Stimulated activated naive CD8-positive, alpha-beta T cell treated with anti-CD3 and anti-CD28 coated beads, Interleukin-15, amount 100 ng/mL, for 72 hours (primary cell): ENCODE measurements around the gene MCTP2.

Experiments used
- ATAC-seq: fragments of 150-1000 bp; cut with Tn5 transposase; 2 replicates; pipeline ENCODE4 v1.10.0; 2021; ENCODE audit warnings: mild to moderate bottlenecking, moderate library complexity
- DNase-seq, 2 donors: peaks; one replicate each; pipeline ENCODE4 v3.0.0; 2021 to 2022
- H3K27ac Mint-ChIP-seq, 2 donors: one replicate each; pipeline ENCODE4 v1.8.0; 2022; ENCODE audit warnings: mild to moderate bottlenecking in 2 of 2, mixed read lengths in 2 of 2, moderate library complexity in 2 of 2
- H3K27me3 Mint-ChIP-seq: one replicate; pipeline ENCODE4 v1.8.0; 2022; ENCODE audit warnings: mixed read lengths
- H3K4me1 Mint-ChIP-seq: one replicate; pipeline ENCODE4 v1.8.0; 2022; ENCODE audit warnings: mild to moderate bottlenecking, mixed read lengths
- H3K4me3 Mint-ChIP-seq, 2 donors: one replicate each; pipeline ENCODE4 v1.8.0; 2022; ENCODE audit warnings: mild to moderate bottlenecking in 2 of 2, mixed read lengths in 2 of 2, moderate library complexity in 1 of 2
- H3K9me3 Mint-ChIP-seq, 2 donors: one replicate each; pipeline ENCODE4 v1.8.0; 2022; ENCODE audit warnings: mixed read lengths in 2 of 2

MCTP2 gene

GRCh38 chr15:94398001-94398400 is 166.6 kb downstream of the MCTP2 start:
- H3K27ac Mint-ChIP-seq, result no peak overlapping the region
- no peaks in the 10 kb centered on the region for H3K4me1 Mint-ChIP-seq
- DNase-seq (no peak), ATAC-seq (no peak)
- H3K4me3 Mint-ChIP-seq, result no peak overlapping the region
- no peaks in the 10 kb centered on the region for H3K9me3 Mint-ChIP-seq
- no peaks in the 10 kb centered on the region for H3K27me3 Mint-ChIP-seq

- no peaks in the 10 kb centered on the region for H3K4me1 Mint-ChIP-seq
- ATAC-seq, result no peak
- no peak overlapping the region for H3K4me3 Mint-ChIP-seq
- no peak for DNase-seq
- no peaks in the 10 kb centered on the region for H3K27me3 Mint-ChIP-seq
- no peaks in the 10 kb centered on the region for H3K9me3 Mint-ChIP-seq
- H3K27ac Mint-ChIP-seq, result no peak overlapping the region
Measured at GRCh38 chr15:94400526-94401298, 169.4 kb downstream of the MCTP2 start.

GRCh38 chr15:94403331-94403730 is 172.0 kb downstream of the MCTP2 start:
- ATAC-seq (no peak), DNase-seq (no peak)
- H3K9me3 Mint-ChIP-seq, result no peaks in the 10 kb centered on the region
- no peak overlapping the region for H3K4me3 Mint-ChIP-seq
- no peaks in the 10 kb centered on the region for H3K27me3 Mint-ChIP-seq
- no peaks in the 10 kb centered on the region for H3K4me1 Mint-ChIP-seq
- H3K27ac Mint-ChIP-seq, result no peak overlapping the region

GRCh38 chr15:94404733-94405283 is 173.4 kb downstream of the MCTP2 start:
- Mint-ChIP-seq H3K27ac (peak overlapping the region in 1 of 2 donors; percentile 38), H3K4me1 (no peaks in the 10 kb centered on the region), H3K9me3 (no peaks in the 10 kb centered on the region), H3K4me3 (no peak overlapping the region), H3K27me3 (no peaks in the 10 kb centered on the region)
- no peak for ATAC-seq
- no peak for DNase-seq

- Mint-ChIP-seq H3K9me3 (no peaks in the 10 kb centered on the region), H3K27ac (peak overlapping the region in 1 of 2 donors; percentile 72), H3K27me3 (no peaks in the 10 kb centered on the region), H3K4me3 (no peak overlapping the region), H3K4me1 (no peaks in the 10 kb centered on the region)
- DNase-seq (no peak), ATAC-seq (no peak)
Measured at GRCh38 chr15:94411285-94411684, 179.9 kb downstream of the MCTP2 start.

- Mint-ChIP-seq H3K27ac (no peak overlapping the region), H3K27me3 (no peaks in the 10 kb centered on the region), H3K4me1 (no peaks in the 10 kb centered on the region), H3K9me3 (no peaks in the 10 kb centered on the region), H3K4me3 (no peak overlapping the region)
- no peak for DNase-seq
- no peak for ATAC-seq
Measured at GRCh38 chr15:94411846-94412245, 180.5 kb downstream of the MCTP2 start.

- Mint-ChIP-seq H3K9me3 (no peaks in the 10 kb centered on the region), H3K4me3 (no peak overlapping the region), H3K4me1 (no peaks in the 10 kb centered on the region), H3K27me3 (no peaks in the 10 kb centered on the region), H3K27ac (no peak overlapping the region)
- ATAC-seq (no peak), DNase-seq (no peak)
Measured at GRCh38 chr15:94412979-94413746, 181.8 kb downstream of the MCTP2 start.

GRCh38 chr15:94414916-94415315 is 183.6 kb downstream of the MCTP2 start:
- Mint-ChIP-seq H3K9me3 (no peaks in the 10 kb centered on the region), H3K27ac (no peak overlapping the region), H3K27me3 (no peaks in the 10 kb centered on the region), H3K4me1 (no peaks in the 10 kb centered on the region), H3K4me3 (no peak overlapping the region)
- DNase-seq (no peak), ATAC-seq (no peak)

GRCh38 chr15:94416267-94416666 is 184.9 kb downstream of the MCTP2 start:
- Mint-ChIP-seq H3K4me3 (no peak overlapping the region), H3K4me1 (no peaks in the 10 kb centered on the region), H3K27ac (no peak overlapping the region), H3K9me3 (peaks cover 0 to under 1% of the 10 kb centered on the region in 2 donors), H3K27me3 (no peaks in the 10 kb centered on the region)
- DNase-seq (no peak), ATAC-seq (no peak)

GRCh38 chr15:94416820-94417219 is 185.5 kb downstream of the MCTP2 start:
- H3K27ac Mint-ChIP-seq, result no peak overlapping the region
- DNase-seq (no peak), ATAC-seq (no peak)
- no peaks in the 10 kb centered on the region for H3K4me1 Mint-ChIP-seq
- H3K27me3 Mint-ChIP-seq, result no peaks in the 10 kb centered on the region
- no peak overlapping the region for H3K4me3 Mint-ChIP-seq
- H3K9me3 Mint-ChIP-seq, result peaks cover 0 to 6% of the 10 kb centered on the region in 2 donors

GRCh38 chr15:94417501-94418293 is 186.3 kb downstream of the MCTP2 start:
- Mint-ChIP-seq H3K4me3 (no peak overlapping the region), H3K27ac (no peak overlapping the region), H3K27me3 (no peaks in the 10 kb centered on the region), H3K9me3 (peaks cover 0 to 10% of the 10 kb centered on the region in 2 donors), H3K4me1 (no peaks in the 10 kb centered on the region)
- ATAC-seq, result no peak
- no peak for DNase-seq

GRCh38 chr15:94421706-94422105 is 190.3 kb downstream of the MCTP2 start:
- no peak overlapping the region for H3K4me3 Mint-ChIP-seq
- no peak for ATAC-seq
- no peak for DNase-seq
- H3K4me1 Mint-ChIP-seq, result no peaks in the 10 kb centered on the region
- H3K27me3 Mint-ChIP-seq, result no peaks in the 10 kb centered on the region
- peaks cover 0 to 10% of the 10 kb centered on the region in 2 donors for H3K9me3 Mint-ChIP-seq
- H3K27ac Mint-ChIP-seq, result peak overlapping the region in 1 of 2 donors; percentile 39

GRCh38 chr15:94432279-94432678 is 200.9 kb downstream of the MCTP2 start:
- ATAC-seq (no peak), DNase-seq (no peak)
- peaks cover 1 to 2% of the 10 kb centered on the region in 2 donors for H3K9me3 Mint-ChIP-seq
- H3K4me1 Mint-ChIP-seq, result no peaks in the 10 kb centered on the region
- no peak overlapping the region for H3K4me3 Mint-ChIP-seq
- no peak overlapping the region for H3K27ac Mint-ChIP-seq
- no peaks in the 10 kb centered on the region for H3K27me3 Mint-ChIP-seq

- Mint-ChIP-seq H3K27ac (no peak overlapping the region), H3K4me3 (no peak overlapping the region), H3K9me3 (no peaks in the 10 kb centered on the region), H3K27me3 (no peaks in the 10 kb centered on the region), H3K4me1 (no peaks in the 10 kb centered on the region)
- ATAC-seq, result no peak
- no peak for DNase-seq
Measured at GRCh38 chr15:94439158-94439557, 207.8 kb downstream of the MCTP2 start.

- Mint-ChIP-seq H3K4me1 (no peaks in the 10 kb centered on the region), H3K9me3 (no peaks in the 10 kb centered on the region), H3K27ac (no peak overlapping the region), H3K4me3 (no peak overlapping the region), H3K27me3 (no peaks in the 10 kb centered on the region)
- DNase-seq, result no peak
- ATAC-seq, result no peak
Measured at GRCh38 chr15:94441760-94442159, 210.4 kb downstream of the MCTP2 start.
